ENCODE results near the gene ASB13.
A peak's percentile ranks its signal among the peaks of the same experiment; 100 is the strongest.

ASB13 gene

GRCh38 chr10:5645944-5646617 lies 20.3 kb downstream of the ASB13 start:
- DNase-seq, result no peak

- no peak for DNase-seq
Observed at GRCh38 chr10:5645375-5645774, 21.0 kb downstream of the ASB13 start.

GRCh38 chr10:5644930-5645329 lies 21.5 kb downstream of the ASB13 start:
- no peak for DNase-seq

- DNase-seq, result peak; percentile 77
Observed at GRCh38 chr10:5643346-5644067, 22.9 kb downstream of the ASB13 start.

GRCh38 chr10:5641501-5641900 lies 24.9 kb downstream of the ASB13 start:
- no peak for DNase-seq

GRCh38 chr10:5640501-5640900 lies 25.9 kb downstream of the ASB13 start:
- no peak for DNase-seq

- DNase-seq, result no peak
Observed at GRCh38 chr10:5640036-5640435, 26.4 kb downstream of the ASB13 start.

- no peak for DNase-seq
Observed at GRCh38 chr10:5639066-5639465, 27.3 kb downstream of the ASB13 start.

GRCh38 chr10:5638494-5638893 lies 27.9 kb downstream of the ASB13 start:
- no peak for DNase-seq

- DNase-seq, result no peak
Observed at GRCh38 chr10:5634918-5635317, 31.5 kb downstream of the ASB13 start.

GRCh38 chr10:5633166-5633749 lies 33.1 kb downstream of the ASB13 start:
- DNase-seq, result no peak

GRCh38 chr10:5632446-5632845 lies 33.9 kb downstream of the ASB13 start:
- DNase-seq, result no peak

GRCh38 chr10:5631936-5632335 lies 34.5 kb downstream of the ASB13 start:
- DNase-seq, result no peak

- no peak for DNase-seq
Observed at GRCh38 chr10:5630112-5630436, 36.3 kb downstream of the ASB13 start.

GRCh38 chr10:5629303-5630111 lies 36.9 kb downstream of the ASB13 start:
- peak; percentile 85 for DNase-seq

GRCh38 chr10:5628451-5629302 lies 37.7 kb downstream of the ASB13 start:
- DNase-seq, result peak; percentile 70

GRCh38 chr10:5627486-5628044 lies 38.8 kb downstream of the ASB13 start:
- DNase-seq, result no peak

GRCh38 chr10:5625992-5626777 lies 40.2 kb downstream of the ASB13 start:
- DNase-seq, result peak; percentile 71

- no peak for DNase-seq
Observed at GRCh38 chr10:5624701-5625100, 41.7 kb downstream of the ASB13 start.

GRCh38 chr10:5623081-5623748 lies 43.2 kb downstream of the ASB13 start:
- peak; percentile 91 for DNase-seq

Data from femur (tissue), 1 donor.